ENCODE results near the gene SCFD2. TPM values are rescaled to one million over a fixed set of nuclear protein-coding genes. Genes with fewer than 3 reads are reported as not detected.

SCFD2 gene
- total and polyA plus RNA-seq, 2 of the 8 experiments (the other 6 are each of a cell fraction or from before 2014, with no cell fraction given), result 6.2 to 10.2 TPM

- Histone ChIP-seq H3K4me1 (replicated peaks in 1 of 4; ENCODE audit: control insufficient read depth in 3 of 4, insufficient read depth in 4 of 4, low read length in 3 of 4) (no peaks in the 10 kb centered on the region), H3K23ac (ENCODE audit: insufficient read length) (no peak overlapping the region), H2BK120ac (replicated peaks; ENCODE audit: low read depth, low read length) (no peak overlapping the region), H3K9ac (replicated peaks in 1 of 4; ENCODE audit: extremely low read depth in 1 of 4, low read depth in 3 of 4, low read length in 3 of 4) (no peak overlapping the region), H3K79me2 (ENCODE audit: control insufficient read depth in 1 of 2, insufficient read depth in 2 of 2, low read length in 2 of 2) (no peaks in the 10 kb centered on the region), H3K4me3 (ENCODE audit: extremely low read depth in 1 of 4, insufficient read depth in 2 of 4, low read depth in 3 of 4, low read length in 4 of 4) (no peak overlapping the region), H3K18ac (ENCODE audit: extremely low read depth, low read length) (no peak overlapping the region), H4K91ac (replicated peaks; ENCODE audit: insufficient read length, low read length) (no peak overlapping the region), H3K4me2 (ENCODE audit: insufficient read depth in 1 of 2, low read depth in 2 of 2, low read length in 2 of 2) (no peak overlapping the region), H2BK20ac (ENCODE audit: low read length) (no peak overlapping the region), H2BK12ac (ENCODE audit: low read depth, low read length) (no peak overlapping the region), H2AK5ac (ENCODE audit: low read depth, low read length) (no peak overlapping the region), H3K79me1 (ENCODE audit: low read depth, low read length) (no peaks in the 10 kb centered on the region), H2AFZ (ENCODE audit: low read length) (no peak overlapping the region), H3K23me2 (ENCODE audit: low read depth, low read length) (no peaks in the 10 kb centered on the region), H2BK15ac (ENCODE audit: low read length) (no peak overlapping the region), H3K27ac (ENCODE audit: low read depth, low read length) (no peak overlapping the region), H4K5ac (ENCODE audit: insufficient read length, low read depth, low read length) (no peak overlapping the region), H2BK5ac (ENCODE audit: low read depth, low read length) (no peak overlapping the region), H3K56ac (replicated peaks; ENCODE audit: insufficient read length, low read depth, low read length) (no peak overlapping the region), H3K9me3 (ENCODE audit: insufficient read depth in 2 of 2, low read depth in 1 of 2, low read length in 1 of 2) (peaks cover 0 to 6% of the 10 kb centered on the region in 2 experiments; a peak in 1 of 4 replicates), H3K36me3 (ENCODE audit: control insufficient read depth in 2 of 4, insufficient read depth in 4 of 4, low read length in 3 of 4) (no peaks in the 10 kb centered on the region; a peak in 1 of 8 replicates), H3K27me3 (replicated peaks in 1 of 4; ENCODE audit: control insufficient read depth in 3 of 4, extremely low read depth in 1 of 4, insufficient read depth in 3 of 4, low read length in 3 of 4) (no peaks in the 10 kb centered on the region), H4K8ac (ENCODE audit: extremely low read depth, insufficient read depth, low read length) (no peak overlapping the region), H3K4ac (replicated peaks; ENCODE audit: insufficient read length, low read depth, low read length) (no peak overlapping the region), H4K20me1 (replicated peaks in 1 of 2; ENCODE audit: control insufficient read depth in 1 of 2, insufficient read depth in 2 of 2, low read length in 2 of 2) (no peaks in the 10 kb centered on the region), H3K14ac (ENCODE audit: insufficient read length) (no peak overlapping the region)
- ChIA-PET POLR2A (ENCODE audit: partially characterized antibody) (no interaction called here), CTCF (ENCODE audit: partially characterized antibody) (interaction anchor here (0.9 kb wide), 1 partner anchor 12 kb away, joined by 4 read pairs; no protein-coding TSS in a partner anchor)
- TF ChIP-seq KDM5A (IDR thresholded peaks at IDR 0.05; ENCODE audit: low read length) (no peak), TEAD4 (IDR thresholded peaks at IDR 0.05; ENCODE audit: low read depth, low read length) (no peak), SUZ12 (IDR thresholded peaks at IDR 0.05; ENCODE audit: low read length) (no peak)
- FAIRE-seq, result no peak
- DNase-seq (ENCODE audit: low read depth in 1 of 2, low spot score in 2 of 2), result no peak
Observed at GRCh38 chr4:53137468-53137867, 228.4 kb downstream of the SCFD2 start.

Measured in H1 (cell line).